Ectodermal cell (in vitro differentiated cells): ENCODE results near the gene PTPRR.

Source experiments
- H3K27ac ChIP-seq: 2 replicates; pipeline ENCODE4 v1.7.0; 2013; ENCODE audit warnings: mild to moderate bottlenecking, low read depth, low read length; ENCODE audit not compliant: insufficient read depth, poor library complexity, severe bottlenecking
- H3K27me3 ChIP-seq: 2 replicates; pipeline ENCODE4 v1.7.0; 2013; ENCODE audit warnings: mild to moderate bottlenecking, low read length; ENCODE audit not compliant: insufficient read depth, control insufficient read depth, poor library complexity, severe bottlenecking
- H3K36me3 ChIP-seq: one replicate; pipeline ENCODE4 v1.7.0; 2013; ENCODE audit warnings: low read length; ENCODE audit not compliant: control insufficient read depth, insufficient read depth
- H3K4me1 ChIP-seq: one replicate; pipeline ENCODE4 v1.7.0; 2013; ENCODE audit warnings: low read length; ENCODE audit not compliant: control insufficient read depth, insufficient read depth
- H3K4me3 ChIP-seq: 2 replicates; pipeline ENCODE4 v1.7.0; 2013; ENCODE audit warnings: low read depth, low read length, control low read depth; ENCODE audit not compliant: insufficient read depth
- H3K9me3 ChIP-seq: 2 replicates; pipeline ENCODE4 v1.7.0; 2013; ENCODE audit warnings: mild to moderate bottlenecking, low read length, moderate library complexity; ENCODE audit not compliant: control insufficient read depth
- WGBS, 2 experiments: methylation state at CpG; one replicate each; pipeline ENCODE4 v1.1.7; 2013; ENCODE audit warnings: missing lambda C conversion rate in 2 of 2; 5-methylcytosine and 5-hydroxymethylcytosine counted together

PTPRR gene

DNA sequence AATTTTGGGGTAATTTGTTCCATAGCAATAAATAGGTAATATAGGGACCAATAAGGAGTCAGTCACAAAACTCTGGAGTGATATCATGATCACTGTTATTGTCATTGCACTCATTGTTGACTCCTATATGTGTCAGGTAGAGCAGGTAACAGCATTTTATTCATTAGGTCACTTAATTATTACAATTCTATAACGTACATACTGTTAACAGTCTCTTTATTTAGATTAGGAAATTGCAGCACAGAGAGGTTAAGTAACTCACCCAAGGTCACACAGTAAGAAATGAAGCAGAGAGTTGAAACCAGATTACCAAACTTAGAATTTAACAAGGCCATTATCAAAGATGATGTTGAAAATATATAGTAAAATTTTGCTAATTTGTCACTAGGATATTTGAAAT lies 233.6 kb downstream of the PTPRR start:
- no peak overlapping the region for H3K27ac ChIP-seq
- no peaks in the 10 kb centered on the region for H3K4me1 ChIP-seq
- H3K4me3 ChIP-seq, result no peak overlapping the region
- 67 to 100% methylated on average over 1 of the region's 1 CpG for WGBS, 2 experiments
- no peaks in the 10 kb centered on the region for H3K27me3 ChIP-seq
- H3K36me3 ChIP-seq, result no peaks in the 10 kb centered on the region
- H3K9me3 ChIP-seq, result no peaks in the 10 kb centered on the region

DNA sequence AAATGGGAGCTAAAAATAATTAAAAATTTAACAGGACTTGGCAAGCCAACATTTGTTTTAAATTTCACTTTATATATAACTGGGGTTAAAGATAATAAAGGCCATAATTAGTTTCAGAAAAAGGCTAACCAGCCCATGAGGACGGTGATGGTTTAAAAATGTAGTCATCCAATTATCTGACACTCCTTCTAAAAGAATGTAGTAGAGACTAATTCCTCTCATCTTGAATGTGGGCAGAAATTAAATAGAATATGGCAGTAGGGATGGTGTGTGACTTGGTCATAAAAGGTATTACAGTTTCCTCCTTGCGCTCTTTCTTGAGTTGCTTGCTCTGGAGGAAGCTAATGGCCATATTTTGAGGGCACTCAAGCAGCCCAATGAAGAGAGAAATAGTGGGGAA lies 234.2 kb downstream of the PTPRR start:
- no peaks in the 10 kb centered on the region for H3K27me3 ChIP-seq
- H3K36me3 ChIP-seq, result no peaks in the 10 kb centered on the region
- no peak overlapping the region for H3K4me3 ChIP-seq
- no peak overlapping the region for H3K27ac ChIP-seq
- WGBS, 2 experiments, result 96 to 97% methylated on average over 2 of the region's 2 CpGs
- no peaks in the 10 kb centered on the region for H3K4me1 ChIP-seq
- no peaks in the 10 kb centered on the region for H3K9me3 ChIP-seq

DNA sequence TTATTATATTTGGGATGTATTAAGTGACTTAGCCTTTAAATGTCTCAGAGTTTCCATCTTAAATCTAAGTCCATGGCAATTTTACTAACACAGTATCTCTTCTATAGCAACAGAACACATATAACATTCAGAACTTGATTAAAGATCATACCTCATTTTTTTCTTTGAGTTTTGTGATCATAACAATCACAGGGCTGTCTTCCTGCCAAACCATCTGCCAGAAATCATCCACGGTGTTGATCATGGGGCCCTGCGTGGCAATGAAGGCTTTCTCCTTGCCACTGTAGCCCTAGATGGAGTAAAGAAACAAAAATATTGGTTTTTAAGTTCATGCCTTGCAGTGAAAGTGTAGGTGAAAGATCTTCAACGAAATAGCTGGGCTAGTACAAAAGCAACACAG lies 236.6 kb downstream of the PTPRR start:
- Histone ChIP-seq H3K4me1 (no peaks in the 10 kb centered on the region), H3K27me3 (no peaks in the 10 kb centered on the region), H3K9me3 (no peaks in the 10 kb centered on the region), H3K36me3 (no peaks in the 10 kb centered on the region), H3K4me3 (no peak overlapping the region), H3K27ac (no peak overlapping the region)
- WGBS, 2 experiments, result 95 to 97% methylated on average over 3 of the region's 3 CpGs

DNA sequence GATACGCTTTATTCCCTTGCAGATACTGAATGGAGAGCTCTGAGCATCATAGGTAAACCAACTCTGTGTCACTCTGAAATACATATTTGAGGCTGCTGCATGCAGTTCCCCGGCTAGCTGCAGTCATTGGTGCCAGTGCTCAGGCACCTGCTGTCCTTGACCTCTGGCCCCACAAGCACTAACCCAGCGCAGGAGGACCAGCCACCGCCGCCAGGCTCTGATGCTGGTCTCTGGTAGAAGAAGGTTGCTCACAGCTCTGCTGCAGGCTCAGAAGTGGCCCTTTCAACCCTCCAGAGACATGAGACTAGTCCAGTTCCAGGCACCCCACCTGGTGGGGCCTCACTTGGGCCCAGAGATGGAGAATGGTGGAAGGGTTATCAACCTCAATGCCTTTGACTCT lies 248.8 kb downstream of the PTPRR start:
- no peak overlapping the region for H3K4me3 ChIP-seq
- H3K9me3 ChIP-seq, result no peaks in the 10 kb centered on the region
- H3K36me3 ChIP-seq, result no peaks in the 10 kb centered on the region
- H3K4me1 ChIP-seq, result no peaks in the 10 kb centered on the region
- H3K27me3 ChIP-seq, result no peaks in the 10 kb centered on the region
- WGBS, 2 experiments, result 95 to 96% methylated on average over 5 of the region's 5 CpGs
- H3K27ac ChIP-seq, result no peak overlapping the region

DNA sequence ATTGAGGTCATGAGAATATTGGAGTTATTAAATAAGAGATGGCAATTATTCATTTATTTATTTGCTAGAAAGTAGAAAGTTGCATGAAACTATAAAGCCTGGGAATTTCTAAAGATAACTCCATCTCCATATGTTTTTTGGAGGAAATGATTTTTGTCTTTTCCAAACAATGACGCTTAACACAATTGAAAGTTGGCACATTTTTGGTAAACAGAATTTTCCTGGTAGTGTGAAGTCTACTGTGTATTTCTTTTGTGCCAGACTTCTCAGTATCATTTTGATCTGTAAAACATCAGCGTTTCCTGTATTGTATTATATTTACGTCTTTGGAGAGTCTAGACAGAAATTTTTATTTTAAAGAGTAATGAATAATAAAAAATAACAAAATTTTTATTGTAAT lies 249.6 kb downstream of the PTPRR start:
- Histone ChIP-seq H3K36me3 (no peaks in the 10 kb centered on the region), H3K27ac (no peak overlapping the region), H3K4me1 (no peaks in the 10 kb centered on the region), H3K27me3 (no peaks in the 10 kb centered on the region), H3K9me3 (no peaks in the 10 kb centered on the region), H3K4me3 (no peak overlapping the region)
- 92 to 98% methylated on average over 1 to 2 of the region's 3 CpGs for WGBS, 2 experiments

DNA sequence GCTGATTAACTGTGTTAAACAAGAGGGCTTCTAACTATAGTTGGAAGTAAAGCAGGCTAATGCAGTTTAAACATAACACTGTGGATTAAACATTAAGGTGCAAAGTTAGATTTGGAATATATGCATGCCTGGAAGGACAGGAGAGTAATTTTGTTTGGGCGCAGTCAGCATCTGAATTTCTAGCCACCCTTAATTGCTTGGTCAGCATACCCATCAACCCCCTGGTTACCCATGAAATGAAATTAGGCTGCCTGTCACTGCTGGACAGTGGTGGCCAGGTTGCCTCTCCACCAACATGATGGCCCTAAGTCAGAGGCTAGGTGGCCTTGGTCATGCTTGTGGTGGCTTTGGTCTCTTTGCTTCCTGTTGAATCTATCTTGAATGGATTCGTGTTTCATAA lies 253.3 kb downstream of the PTPRR start:
- no peaks in the 10 kb centered on the region for H3K9me3 ChIP-seq
- H3K36me3 ChIP-seq, result no peaks in the 10 kb centered on the region
- H3K27ac ChIP-seq, result no peak overlapping the region
- peaks cover 8% of the 10 kb centered on the region for H3K4me1 ChIP-seq
- no peak overlapping the region for H3K4me3 ChIP-seq
- 94 to 98% methylated on average over 2 of the region's 2 CpGs for WGBS, 2 experiments
- H3K27me3 ChIP-seq, result no peaks in the 10 kb centered on the region

DNA sequence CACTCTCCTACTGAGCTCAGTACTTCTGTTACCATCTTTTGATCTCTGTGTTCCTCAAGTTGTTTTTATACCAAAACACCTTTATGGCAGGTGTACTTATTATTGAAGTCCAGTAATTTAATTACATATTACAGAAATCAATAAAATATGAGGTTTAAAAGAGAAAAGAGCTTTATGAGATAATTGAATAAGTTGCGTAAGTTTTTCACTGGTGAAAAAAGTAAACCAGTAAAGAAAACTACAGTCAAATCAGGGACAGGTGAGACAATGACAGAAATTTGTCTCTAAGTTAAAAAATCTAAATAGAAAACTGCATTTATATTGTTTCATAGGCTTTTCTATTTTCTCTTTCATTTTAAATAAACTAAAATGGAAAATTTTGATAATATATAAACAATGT lies 254.2 kb downstream of the PTPRR start:
- Histone ChIP-seq H3K27me3 (no peaks in the 10 kb centered on the region), H3K27ac (no peak overlapping the region), H3K36me3 (no peaks in the 10 kb centered on the region), H3K4me1 (peaks cover 8% of the 10 kb centered on the region), H3K9me3 (no peaks in the 10 kb centered on the region), H3K4me3 (no peak overlapping the region)
- WGBS, 2 experiments, result 100% methylated on average over 1 of the region's 1 CpG

DNA sequence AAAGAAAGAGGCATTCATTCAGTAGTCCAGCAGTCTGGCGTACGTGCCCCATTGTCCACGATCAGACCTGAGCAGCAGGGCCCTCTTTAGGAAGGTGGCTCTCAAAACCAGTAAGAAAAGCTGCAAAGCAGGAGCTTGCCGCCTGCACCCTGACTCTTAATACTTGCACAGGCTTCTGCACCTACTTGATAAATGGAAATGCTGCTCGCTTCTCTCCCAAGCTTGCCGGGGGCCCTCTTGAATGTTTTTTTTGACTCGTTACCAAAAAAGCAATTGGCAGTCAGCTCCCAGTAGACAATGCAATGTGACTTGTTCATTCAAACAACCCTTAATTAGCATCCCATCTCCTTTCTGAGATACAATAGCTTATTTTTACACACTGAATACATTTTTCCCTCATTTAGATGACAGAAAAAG lies 256.1 kb downstream of the PTPRR start:
- 31 to 32% methylated on average over 7 of the region's 7 CpGs for WGBS, 2 experiments
- Histone ChIP-seq H3K4me1 (peaks cover 8% of the 10 kb centered on the region), H3K27ac (no peak overlapping the region), H3K9me3 (no peaks in the 10 kb centered on the region), H3K27me3 (no peaks in the 10 kb centered on the region), H3K36me3 (no peaks in the 10 kb centered on the region), H3K4me3 (no peak overlapping the region)

DNA sequence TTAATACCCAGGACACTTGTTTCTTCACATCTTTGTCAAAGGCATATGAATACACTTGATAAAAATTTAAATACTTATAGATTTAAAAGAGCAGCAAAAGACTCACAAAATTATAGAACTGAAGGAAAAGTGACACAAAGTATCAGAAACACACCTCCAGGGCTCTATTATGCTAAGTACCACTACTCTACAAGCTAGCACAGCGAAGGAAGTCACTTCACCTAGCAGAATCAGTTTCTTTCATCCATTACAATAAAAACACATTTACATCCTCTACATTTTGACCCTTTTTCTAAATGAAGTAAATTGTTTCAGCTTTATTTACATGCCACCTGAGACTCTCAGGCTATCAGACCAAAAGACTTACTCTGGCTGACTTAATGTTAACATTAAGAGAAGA lies 256.7 kb downstream of the PTPRR start:
- no peaks in the 10 kb centered on the region for H3K36me3 ChIP-seq
- peaks cover 8% of the 10 kb centered on the region for H3K4me1 ChIP-seq
- no peak overlapping the region for H3K4me3 ChIP-seq
- H3K27me3 ChIP-seq, result no peaks in the 10 kb centered on the region
- no peak overlapping the region for H3K27ac ChIP-seq
- WGBS, 2 experiments, result 45% methylated on average over 1 of the region's 1 CpG
- H3K9me3 ChIP-seq, result no peaks in the 10 kb centered on the region

DNA sequence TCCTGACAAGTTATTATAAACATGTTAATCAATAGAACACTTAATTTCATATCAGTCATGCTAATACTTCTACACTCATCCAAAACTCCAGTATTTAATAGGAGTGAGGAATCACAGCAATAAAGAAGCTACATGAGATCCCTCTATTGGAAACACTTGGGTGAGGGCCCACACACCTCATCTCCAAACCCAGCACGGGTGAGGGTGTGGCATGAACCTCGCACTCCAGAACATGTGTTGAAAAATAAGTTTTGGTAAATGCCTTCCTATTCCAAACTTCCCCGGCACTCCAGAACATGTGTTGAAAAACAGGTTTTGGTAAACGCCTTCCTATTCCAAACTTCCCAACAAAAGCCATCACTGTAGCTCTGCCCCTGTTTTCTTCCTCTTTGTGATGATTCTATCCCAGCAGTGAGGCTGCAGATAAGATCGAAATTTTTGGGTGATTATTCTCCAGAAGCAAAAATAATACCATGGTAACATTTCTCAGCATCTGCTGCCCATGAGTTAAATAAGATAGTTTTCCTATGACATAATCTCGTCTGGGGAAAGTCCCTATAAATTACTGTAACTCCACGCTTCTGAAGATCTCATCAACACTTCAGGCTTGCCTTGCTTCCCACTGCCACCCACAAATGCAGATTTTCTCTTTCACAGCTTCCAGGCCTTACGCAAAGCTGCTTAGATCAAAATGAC lies 258.9 kb downstream of the PTPRR start:
- 85 to 91% methylated on average over 8 of the region's 8 CpGs for WGBS, 2 experiments

More for the DNA sequence above, 258.9 kb downstream of the PTPRR start:
- Histone ChIP-seq H3K4me3 (no peak overlapping the region), H3K9me3 (no peaks in the 10 kb centered on the region), H3K27ac (no peak overlapping the region), H3K27me3 (no peaks in the 10 kb centered on the region), H3K36me3 (no peaks in the 10 kb centered on the region), H3K4me1 (peaks cover 8% of the 10 kb centered on the region)
